Measurements from ENCODE around the gene GRM5. TPM values are rescaled to one million over a fixed set of nuclear protein-coding genes. Genes with fewer than 3 reads are reported as not detected.
"Not testable (repeated sequence)": the region's sequence is repeated elsewhere in the genome, so short reads cannot be mapped to it uniquely, and the experiment has no call there.

Gene GRM5
- total RNA-seq, result under 1 TPM in 3 of 4 donors, not detected in 1; 0.16 to 0.44 (median 0.19) TPM

GRCh38 chr11:89065651-89066201 lies at the start of gene GRM5:
TSS of gene GRM5 (minus strand) at chr11:89065982. CDS start at chr11:89047872, 18,110 bp downstream.
- not testable (repeated sequence) for TF ChIP-seq CTCF (IDR thresholded peaks at IDR 0.05; ENCODE audit: low read depth)

DNA sequence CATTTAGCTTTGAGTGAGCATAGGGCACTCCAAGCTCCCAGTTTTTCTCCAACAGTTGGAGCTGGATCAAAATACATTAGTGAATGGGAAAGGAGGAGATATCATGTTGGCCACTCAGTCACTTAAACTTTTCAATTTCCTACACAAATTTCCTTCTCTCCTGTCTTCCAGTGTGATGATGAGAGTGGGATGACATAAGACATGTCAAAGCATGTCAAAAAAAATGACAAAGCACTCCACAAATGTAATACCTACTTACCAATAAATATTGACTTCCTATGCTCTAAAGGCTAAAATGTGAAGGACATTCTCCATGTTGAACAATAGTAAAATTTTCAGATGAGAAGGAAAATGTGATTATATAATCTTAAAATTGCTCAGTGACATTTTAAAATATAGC lies 1.5 kb upstream of the GRM5 start:
- no peak for TF ChIP-seq CTCF (IDR thresholded peaks at IDR 0.05; ENCODE audit: low read depth)

GRCh38 chr11:89065066-89065465 lies 716 bp downstream of the GRM5 start:
- TF ChIP-seq CTCF (IDR thresholded peaks at IDR 0.05; ENCODE audit: low read depth), result no peak

DNA sequence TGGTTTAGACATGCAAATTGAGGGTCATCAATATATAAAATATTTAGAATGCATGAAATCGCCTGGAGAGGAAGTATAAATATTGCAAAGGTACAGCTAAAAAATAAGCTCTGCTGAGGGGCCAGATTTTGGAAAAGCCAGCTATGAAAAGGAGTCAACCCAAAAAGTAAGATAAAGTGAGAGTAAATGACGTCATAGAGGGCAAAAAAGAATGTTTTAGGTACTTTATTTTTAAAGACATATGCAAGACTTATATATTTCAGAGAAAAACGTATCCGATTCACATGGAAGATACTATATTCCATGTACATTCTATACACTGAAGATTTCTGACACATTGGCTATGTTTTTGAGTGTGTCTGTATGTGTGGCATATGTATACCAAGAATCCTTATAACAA lies 13.6 kb downstream of the GRM5 start:
- no peak for TF ChIP-seq CTCF (IDR thresholded peaks at IDR 0.05; ENCODE audit: low read depth)

GRCh38 chr11:89021339-89021738 lies 44.4 kb downstream of the GRM5 start:
- TF ChIP-seq CTCF (IDR thresholded peaks at IDR 0.05; ENCODE audit: low read depth), result no peak

DNA sequence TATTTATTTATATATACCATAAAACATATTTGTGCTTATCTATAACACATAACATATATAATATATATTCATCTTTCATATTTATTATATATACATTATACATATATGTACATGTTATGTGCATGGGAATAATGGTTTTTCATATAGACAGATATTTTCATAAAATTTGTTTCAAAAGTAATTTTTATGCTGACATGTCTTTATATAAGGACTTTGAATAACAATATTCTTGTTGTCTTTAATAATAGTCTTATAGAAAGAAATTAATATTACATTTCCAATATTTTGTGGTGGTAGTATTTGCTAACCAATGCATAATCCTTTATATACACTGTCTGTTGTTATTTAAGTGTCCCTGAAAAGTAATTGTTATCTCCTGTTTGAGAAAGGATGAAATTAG lies 49.6 kb downstream of the GRM5 start:
- TF ChIP-seq CTCF (IDR thresholded peaks at IDR 0.05; ENCODE audit: low read depth), result no peak

DNA sequence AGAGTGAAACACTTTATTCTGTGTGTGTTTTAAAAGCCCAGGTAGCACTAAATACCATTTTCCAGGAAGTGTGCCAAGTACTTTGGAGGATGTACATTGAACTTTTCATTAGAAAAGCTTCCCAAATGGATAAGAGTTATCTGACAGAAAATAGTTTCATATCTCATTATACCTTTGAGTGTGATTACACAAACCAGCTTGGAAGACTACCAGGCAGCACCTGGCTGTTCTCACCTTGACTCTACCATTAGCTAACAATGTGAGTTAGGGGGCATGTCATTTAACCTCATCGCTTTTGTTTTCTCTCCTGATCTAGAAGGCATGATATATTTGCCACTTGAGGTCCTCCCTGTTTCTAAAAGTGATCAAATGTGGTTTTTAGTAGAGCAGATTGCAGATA lies 50.2 kb downstream of the GRM5 start:
- no peak for TF ChIP-seq CTCF (IDR thresholded peaks at IDR 0.05; ENCODE audit: low read depth)
